NCI-H748 (cell line): ENCODE measurements around the gene CH25H.
A peak's percentile ranks its signal among the peaks of the same experiment; 100 is the strongest.
"Not testable (repeated sequence)": the region's sequence is repeated elsewhere in the genome, so short reads cannot be mapped to it uniquely, and the experiment has no call there.

Experiments
- DNase-seq: peaks from one replicate; lab custom pipeline; 2025; ENCODE audit not compliant: unreplicated experiment; lab: John Stamatoyannopoulos, UW

The CH25H gene, protein sequence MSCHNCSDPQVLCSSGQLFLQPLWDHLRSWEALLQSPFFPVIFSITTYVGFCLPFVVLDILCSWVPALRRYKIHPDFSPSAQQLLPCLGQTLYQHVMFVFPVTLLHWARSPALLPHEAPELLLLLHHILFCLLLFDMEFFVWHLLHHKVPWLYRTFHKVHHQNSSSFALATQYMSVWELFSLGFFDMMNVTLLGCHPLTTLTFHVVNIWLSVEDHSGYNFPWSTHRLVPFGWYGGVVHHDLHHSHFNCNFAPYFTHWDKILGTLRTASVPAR

DNA sequence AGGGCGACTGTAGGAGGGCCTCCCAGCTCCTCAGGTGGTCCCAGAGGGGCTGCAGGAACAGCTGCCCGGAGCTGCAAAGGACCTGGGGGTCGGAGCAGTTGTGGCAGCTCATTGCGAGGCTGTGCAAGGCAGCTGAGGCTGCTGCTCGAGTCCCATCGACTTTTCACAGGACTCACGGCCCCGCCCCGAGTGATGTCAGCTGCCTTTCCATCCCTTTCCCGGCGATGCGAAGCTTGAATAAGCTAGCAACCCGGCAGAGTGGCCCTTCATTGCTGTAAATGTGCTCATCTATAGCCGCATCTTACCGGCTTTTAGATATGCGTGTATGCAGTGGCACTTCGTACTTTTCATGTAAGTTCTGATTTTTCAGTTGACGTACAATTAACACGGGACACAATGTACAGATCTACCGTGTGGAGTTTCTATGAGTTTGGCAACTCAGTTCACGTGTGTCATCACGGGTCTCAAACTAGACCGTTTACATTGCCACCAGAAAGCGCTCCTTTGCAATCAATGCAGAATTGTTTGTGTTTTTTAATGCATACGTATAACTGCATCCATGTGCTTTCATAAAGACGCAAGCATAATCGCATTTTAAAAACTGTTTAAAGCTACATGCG is at the start of gene CH25H:
Gene CH25H (minus strand): TSS at position 137 of the 620 bp plus-strand sequence. CDS start 25 bp downstream, at position 112.
- DNase-seq = peak; percentile 82

DNA sequence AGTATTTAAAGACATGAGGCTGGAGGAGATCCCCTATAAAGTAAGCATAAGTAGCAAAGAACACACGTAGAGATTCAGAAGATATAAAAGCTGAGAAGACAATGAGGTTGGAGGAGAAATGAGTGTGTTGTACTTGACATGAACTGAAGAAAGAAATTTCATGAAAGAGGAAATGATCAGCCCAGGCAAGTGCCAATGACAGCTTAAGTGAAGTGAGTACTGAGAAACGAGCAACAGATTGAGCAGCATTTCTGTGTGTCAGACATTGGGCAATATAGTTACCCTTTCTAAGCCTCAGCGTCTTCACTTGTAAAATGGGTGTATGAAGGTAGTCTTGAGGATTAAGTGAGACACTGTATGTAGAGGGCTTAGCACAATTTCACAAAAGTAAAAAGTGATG is 49.2 kb upstream of the CH25H start:
- no peak for DNase-seq

DNA sequence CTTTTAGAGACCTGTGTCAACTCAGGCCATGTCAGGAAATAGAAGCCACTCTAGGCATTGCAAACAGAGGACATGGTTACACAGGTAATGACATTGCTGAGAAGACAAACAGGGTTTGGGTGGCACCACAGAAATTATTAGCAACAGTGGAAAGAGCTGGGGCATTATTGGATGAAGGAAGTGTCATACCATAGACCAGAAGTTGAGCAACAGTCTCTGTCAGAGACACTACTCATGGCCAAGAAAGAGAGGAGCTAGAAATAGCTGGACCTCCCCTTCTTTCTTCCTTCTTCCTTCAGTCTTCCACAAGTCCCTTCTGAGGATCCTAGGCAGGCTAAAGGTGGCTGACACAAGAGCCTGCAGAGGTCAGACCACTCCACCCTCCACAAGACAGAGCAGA is 48.7 kb upstream of the CH25H start:
- no peak for DNase-seq

DNA sequence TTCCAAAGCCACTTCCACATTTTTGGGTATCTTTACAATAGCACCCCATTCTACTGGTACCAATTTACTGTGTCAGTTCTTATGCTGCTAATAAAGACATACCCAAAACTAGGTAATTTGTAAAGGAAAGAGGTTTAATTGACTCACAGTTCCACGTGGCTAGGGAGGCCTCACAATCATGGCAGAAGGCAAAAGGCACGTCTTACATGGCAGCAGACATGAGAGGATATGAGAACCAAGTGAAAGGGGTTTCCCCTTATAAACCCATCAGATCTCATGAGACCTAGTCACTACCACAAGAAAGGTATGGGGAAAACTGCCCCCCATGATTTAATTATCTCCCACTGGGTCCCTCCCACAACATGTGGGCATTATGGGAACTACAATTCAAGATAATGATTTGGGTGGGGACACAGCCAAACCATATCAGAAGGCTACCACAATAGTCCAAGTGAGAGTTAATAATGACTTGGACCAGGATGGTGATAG is 48.0 kb upstream of the CH25H start:
- not testable (repeated sequence) for DNase-seq

DNA sequence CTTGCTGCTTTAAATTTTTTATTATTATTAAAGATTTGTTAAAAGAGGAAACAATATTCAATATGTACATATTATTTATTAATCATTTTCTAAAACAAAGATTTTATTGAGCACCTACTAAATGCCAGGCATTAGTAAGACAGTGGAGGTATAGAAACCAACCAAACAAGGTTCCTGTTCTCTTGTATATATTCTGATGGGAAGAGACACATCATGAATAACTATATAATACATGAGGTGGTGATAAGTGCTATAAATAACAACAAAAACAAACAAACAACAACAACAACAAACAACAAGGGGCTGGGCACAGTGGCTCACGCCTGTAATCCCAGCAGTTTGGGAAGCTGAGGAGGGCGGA is 45.1 kb upstream of the CH25H start:
- no peak for DNase-seq

DNA sequence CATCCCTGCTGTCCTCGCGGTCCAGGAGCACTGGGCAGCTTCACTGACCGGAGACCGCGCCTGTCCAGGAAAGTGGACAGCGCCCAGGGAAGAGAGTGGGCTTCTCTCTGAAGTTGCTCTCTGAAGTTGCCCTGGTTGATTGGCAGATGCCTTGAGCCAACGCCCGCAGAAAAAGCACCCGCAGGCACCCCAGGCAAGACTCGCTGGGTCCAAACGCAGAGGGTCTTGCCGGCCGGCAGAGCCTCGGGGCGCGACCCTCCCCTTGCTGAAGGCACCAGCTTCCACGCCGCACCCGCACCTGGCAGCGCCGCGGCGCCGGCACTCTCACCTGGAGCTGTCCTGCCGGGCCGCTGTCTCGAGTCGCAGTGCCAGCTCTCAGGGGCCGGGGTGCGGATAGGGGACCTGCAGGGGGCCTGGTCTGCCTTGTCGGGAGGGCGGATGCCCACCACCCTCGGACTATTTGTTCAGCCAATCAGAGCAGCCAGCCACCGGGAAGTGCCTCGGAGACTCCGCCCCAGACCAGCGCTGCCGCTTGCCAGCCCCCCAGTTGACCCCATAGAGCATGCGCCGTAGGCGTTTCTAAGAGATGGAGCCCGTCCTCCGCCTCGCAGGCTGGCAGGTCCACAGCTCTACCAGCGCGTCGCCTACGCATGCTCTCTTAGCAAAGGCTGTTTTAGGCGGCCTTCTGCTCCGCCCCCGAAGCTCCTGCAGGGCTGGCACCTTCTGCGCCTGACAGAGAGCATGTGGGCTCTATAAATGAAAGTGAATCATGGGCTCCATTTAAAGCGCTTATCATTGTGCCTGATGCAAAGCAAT is 44.5 kb upstream of the CH25H start, which contains the start of gene LIPA:
Gene LIPA (minus strand): TSS at position 367 of the 816 bp plus-strand sequence. CDS start 4,127 bp downstream, outside the sequence.
- peak; percentile 97 for DNase-seq

DNA sequence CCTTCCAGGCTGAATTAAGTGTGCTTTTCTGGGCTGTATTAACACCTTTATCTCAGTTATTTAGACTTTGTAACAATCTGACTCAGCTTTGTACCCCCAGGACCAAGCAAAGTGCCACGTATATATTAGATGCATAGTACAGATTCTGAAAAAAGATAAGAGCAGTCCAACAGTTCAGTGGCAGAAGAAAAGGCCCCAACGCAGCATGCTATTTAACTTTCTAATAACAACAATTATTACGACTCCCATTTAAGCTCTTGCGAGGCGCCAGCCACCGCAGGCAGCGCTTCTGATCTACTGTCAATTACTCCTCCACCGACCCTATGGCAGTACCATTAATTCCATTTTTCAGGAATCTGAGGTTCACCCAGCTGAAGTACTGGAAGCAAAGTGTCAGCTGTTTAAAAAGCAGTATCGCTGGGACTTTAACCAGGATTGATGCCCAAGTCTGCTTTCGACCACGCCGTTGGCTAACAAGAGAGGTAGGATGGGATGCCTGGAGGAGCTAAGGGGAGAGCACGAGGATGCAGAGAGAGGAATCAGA is 43.8 kb upstream of the CH25H start:
- peak; percentile 55 for DNase-seq

DNA sequence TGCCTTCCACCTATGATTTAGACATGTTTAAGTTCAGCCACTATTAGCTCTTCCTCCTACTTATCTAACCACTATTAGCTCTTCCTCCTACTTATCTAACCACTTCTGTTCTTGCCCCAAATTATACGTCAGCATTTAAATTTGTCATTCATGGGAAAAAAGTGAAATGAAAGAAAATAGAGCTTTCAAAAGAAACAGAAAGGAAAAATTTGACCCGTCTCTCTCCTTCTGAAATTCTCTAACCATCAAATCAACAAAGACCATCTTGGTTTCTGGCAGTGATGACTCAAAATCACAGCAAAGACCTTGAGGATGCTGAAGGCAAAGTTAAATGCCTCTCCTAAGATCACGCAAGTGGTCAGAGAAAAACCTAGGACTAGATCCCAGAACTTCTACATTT is 41.9 kb upstream of the CH25H start:
- no peak for DNase-seq

DNA sequence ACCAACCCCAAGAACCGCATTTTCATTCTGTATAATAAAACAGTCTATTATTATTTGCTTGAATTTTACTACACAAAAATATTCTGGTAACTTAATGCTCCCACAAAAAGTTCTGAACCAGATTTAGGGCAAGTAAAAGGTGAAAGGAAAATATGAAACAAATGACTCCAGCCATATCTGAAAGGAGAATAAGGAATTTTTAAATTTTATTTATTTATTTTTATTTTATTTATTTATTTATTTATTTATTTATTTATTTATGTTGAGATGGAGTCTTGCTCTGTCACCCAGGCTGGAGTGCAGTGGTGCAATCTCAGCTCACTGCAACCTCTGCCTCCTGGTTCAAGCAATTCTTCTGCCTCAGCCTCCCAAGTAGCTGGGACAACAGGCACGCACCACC is 40.5 kb upstream of the CH25H start:
- DNase-seq = not testable (repeated sequence)

DNA sequence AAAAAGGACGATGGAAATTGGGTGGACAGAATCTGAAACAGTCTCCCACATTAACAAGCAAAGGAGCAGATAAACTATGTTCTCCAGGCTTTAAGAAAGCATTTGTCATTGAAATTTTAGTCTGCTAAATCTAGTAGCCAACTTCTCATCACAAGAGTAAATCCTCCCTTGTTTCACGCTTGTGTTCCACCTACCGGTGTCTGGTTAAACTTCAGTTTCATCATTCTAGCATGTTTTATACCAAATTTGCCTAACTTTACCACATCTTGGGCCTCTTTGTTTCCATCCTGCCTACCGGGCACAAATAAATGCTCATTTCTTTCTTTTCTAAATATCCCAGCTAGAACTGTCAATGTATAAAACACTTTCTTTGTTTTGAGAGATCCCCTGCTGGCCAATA is 38.7 kb upstream of the CH25H start:
- DNase-seq = no peak

DNA sequence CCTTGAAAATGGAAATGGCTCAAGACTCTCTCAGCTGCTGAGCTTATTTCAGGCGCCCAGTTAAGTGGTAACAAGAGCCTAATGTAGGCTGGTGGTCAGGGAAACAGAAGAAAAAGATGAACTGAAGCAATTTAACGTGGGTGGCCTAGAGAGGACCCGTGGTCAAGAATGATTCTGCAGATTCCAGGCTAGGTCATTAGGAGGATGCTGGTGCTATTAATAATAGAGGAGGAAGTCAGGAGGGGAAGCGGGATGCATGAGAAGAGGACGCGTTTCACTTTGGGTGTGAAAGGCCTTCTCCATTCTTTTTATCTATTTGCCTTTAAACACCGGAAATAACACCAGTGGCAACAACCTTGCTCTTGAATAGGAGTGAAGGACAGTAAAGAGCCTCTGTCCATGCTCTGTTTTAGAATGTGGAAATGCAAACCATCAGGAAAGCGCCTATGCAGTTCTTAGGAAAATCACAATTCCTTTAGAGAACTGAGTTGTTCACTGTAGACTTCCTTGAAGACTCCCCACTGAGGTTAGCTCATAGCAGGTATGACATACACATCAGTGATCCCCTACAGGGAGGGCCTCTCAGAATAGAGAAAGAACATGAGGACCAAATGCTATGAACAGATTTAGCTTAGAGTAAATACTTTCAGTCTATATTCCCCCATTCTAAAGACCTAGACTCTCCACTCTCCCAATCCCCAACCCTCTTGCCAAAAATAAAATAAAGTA is 35.9 kb upstream of the CH25H start:
- no peak for DNase-seq

DNA sequence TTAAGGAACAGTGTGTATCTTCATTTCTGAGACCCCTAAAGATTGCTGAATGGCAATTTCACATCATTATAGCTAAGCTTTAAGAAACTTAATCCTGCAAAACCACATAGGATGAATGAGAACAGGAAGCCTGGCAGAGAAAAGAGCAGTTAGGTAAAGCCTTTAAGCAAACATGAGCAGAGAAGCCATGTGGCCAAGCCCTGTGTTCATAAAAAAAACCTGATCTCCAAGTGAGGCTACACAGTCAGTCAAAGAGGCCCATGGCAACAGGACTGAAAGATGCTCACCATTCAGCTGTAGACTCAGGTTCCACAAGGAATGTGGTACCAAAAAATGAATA is 35.2 kb upstream of the CH25H start:
- peak; percentile 45 for DNase-seq

DNA sequence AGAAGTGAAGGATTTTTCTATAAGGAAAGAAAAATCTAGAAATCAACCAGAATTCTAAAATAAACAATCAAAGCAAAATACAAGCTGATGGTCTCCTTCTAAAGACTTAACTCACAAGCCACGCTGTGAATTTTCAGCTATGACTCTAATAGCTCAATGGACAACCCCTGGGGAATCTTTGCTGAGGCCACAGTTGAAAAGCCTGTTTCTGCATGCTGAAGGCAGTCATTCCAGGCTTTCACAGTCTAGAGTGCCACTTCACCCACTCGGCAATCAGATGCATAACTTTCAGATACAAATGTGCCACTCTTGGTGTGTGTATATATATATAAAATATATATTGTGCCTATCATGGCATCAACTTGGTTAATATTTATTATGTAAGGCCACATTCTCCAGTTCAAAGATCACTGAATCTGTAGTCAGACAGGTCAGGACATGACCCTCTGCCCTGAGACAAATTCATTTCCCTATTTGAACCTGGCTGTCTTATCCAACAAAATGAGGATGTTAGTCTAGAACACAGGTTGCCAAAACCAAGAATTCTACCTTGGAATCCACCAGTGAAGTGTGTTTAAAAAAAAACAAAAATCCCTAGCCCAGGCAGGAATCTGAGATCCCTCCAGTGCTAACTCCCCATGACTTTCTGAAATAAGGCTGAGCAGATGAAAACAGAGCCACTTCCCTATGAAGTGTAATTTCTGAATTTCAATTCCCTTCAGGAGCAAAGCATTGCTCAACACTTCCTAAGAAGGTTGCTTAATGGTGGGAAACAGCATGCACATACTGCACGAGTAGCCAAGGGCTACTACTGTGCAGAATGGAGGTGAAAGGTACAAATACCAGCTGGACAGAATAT is 34.6 kb upstream of the CH25H start:
- no peak for DNase-seq

DNA sequence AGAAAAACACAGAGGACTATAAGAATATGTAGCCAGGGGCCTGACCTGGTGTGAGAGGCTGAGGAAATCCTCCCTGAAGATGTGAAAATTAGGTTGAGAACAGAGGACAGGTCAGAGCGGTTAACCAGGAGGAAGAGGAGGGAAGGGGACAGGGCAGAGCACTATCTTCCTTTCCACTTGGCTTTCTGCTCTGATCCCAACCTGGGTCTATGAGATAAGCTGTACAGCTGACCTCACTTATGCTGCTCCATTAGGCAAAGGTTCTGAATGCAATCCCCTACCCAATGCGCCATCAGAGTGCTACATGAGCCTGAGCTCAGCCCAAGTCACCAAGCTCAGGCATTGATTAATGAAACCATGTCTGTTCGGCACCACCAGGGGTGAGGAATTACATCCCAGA is 33.9 kb upstream of the CH25H start:
- DNase-seq = no peak

DNA sequence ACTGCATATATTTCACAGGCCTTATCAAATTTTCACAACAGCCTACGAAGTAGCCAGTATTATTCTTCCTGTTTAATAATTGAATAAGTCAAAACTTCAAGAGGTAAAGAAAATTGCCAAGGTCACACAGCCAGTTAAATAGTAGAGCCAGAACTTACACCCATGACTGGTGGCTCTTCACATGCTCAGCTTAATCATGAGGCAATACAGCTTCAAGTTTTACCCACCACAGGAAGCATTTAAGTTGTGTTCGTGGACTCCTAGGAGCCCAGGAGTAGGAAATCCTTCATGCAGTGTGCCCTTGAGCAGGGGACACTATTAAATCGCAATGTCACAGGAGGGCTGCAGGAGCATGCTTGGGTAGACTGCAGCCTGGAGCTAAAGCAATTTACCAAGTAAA is 33.4 kb upstream of the CH25H start:
- no peak for DNase-seq

DNA sequence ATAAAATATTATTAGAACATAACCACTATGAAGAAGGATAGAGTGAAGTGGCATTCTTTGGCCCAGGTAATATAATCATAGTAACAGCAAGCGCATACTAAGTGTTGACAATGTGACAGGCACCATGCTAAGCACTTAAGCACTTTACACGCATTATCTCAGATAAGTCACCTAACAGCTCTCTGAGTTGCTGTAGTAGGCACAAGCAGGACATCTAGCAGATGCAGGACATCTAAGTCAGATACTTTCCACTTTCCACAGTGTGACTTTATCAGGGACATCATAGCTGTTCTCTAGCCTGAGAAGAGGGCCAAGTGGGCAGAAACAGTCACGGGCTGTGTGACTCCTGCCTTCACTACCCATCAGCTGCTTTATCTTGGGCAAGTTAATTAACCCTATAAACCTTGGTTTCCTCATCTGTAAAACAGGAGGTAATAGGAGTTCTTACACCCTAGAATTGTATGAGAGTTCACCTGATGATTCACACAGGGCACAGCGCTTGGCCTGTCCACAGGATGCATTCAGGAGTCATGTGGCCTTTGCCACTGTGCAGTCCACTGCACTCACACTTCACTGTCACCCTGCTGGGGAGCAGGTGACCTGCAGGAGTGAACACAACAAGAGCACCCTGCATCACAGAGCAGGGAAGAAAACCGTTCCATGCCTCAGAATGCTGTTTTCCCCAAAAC is 32.0 kb upstream of the CH25H start:
- DNase-seq = no peak

DNA sequence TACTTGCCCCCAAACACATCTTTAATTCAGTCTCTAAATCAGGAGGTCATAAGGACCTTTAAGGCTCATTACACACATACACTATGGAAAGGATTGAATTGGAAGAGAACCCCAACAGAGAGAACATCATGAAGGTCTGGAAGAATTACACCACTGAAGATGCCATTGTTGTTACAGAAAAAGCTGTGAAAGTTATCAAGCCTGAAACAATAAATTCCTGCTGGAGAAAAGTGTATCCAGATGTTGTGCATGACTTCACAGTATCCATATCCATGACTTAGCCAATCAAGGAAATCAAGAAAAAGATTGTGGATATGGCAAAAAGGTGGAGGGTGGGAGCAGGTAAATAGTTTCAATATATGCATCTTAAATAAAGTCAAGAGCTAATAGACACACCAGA is 30.7 kb upstream of the CH25H start:
- DNase-seq = no peak

DNA sequence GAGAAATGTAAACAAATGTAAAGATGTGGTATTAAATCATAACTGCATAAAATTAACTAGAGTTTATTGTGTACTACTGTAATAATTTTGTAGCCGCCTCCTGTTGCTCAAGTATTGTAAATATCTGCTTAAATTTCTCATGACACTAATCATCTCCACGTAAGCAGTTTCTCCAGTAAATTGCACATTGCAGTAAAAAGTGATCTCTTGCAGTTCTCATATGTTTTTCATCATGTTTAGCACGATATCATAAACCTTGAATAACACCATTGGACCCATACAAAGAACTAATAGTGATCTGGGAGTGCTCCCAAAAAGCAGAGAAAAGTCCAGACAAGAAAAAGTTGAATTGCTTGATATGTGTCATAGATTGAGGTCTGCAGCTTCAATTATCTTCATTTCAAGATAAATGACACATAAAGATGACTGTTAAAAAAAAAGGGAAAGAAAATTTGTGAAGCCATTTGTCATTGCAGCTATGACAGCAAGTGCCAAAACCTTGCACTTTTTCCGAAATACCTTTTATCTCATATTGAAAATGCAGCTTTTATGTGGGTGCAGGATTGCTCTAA is 29.2 kb upstream of the CH25H start:
- no peak for DNase-seq
